ENCODE results near the gene HOXA7. TPM values are rescaled to one million over a fixed set of nuclear protein-coding genes. Genes with fewer than 3 reads are reported as not detected.

The HOXA7 gene
- total and polyA plus RNA-seq, 2 donors (not counting 1 experiment from before 2014, with no cell fraction given): 0.37 TPM; not detected in 1

DNA sequence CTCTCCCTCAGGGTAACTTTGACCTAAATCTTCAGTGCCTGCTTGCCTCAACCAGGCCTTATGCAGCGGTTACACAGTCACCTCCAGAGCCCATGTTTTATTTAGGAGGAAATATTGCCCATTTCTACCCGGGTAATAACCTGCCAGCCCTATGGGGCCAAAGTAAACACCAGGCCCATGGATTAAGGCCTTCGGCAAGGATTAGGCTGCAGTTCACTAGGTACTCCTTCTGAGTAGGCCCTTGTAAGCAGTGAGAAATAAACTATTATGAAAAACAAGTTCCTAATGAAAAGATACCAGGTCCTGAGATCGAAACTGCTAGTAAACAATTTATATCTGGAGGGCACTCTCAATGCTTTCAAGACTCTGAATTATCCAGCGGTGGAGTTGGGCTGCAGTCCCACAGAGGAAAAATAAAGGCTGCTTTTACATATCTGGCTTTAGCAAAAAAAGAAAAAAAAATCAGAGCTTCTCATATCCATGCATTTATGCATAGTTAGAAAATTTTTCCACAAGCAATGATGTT, 21.4 kb upstream of the HOXA7 start:
- Histone ChIP-seq H4K20me1 (ENCODE audit: control insufficient read depth, insufficient read depth, low read length, poor library complexity, severe bottlenecking) (no peaks in the 10 kb centered on the region), H2AFZ (ENCODE audit: insufficient read depth, low read depth, low read length, poor library complexity, severe bottlenecking) (no peak overlapping the region), H3K9ac (ENCODE audit: low read length) (no peak overlapping the region), H3K27me3 (replicated peaks in 1 of 4; ENCODE audit: control extremely low read depth in 1 of 4, control insufficient read depth in 3 of 4, insufficient read depth in 4 of 4, low read length in 3 of 4) (peaks cover 0 to 93% (median 70%) of the 10 kb centered on the region in 4 experiments), H3K36me3 (replicated peaks in 1 of 2; ENCODE audit: control extremely low read depth in 1 of 2, control insufficient read depth in 1 of 2, extremely low read depth in 1 of 2, insufficient read depth in 2 of 2, low read length in 1 of 2) (no peaks in the 10 kb centered on the region), H3K9me3 (ENCODE audit: control extremely low read depth in 1 of 3, control insufficient read depth in 2 of 3, insufficient read depth in 1 of 3, low read length in 2 of 3) (peaks cover 0 to 49% (median under 1%) of the 10 kb centered on the region in 3 donors), H3K27ac (ENCODE audit: low read length in 2 of 2) (no peak overlapping the region), H3K4me2 (replicated peaks; ENCODE audit: low read depth, low read length, poor library complexity, severe bottlenecking) (no peak overlapping the region), H3K79me2 (ENCODE audit: control insufficient read depth, insufficient read depth, low read length) (no peaks in the 10 kb centered on the region), H3K4me3 (ENCODE audit: control extremely low read depth in 1 of 5, extremely low read depth in 1 of 5, insufficient read depth in 1 of 5, low read depth in 2 of 5, low read length in 4 of 5) (no peak overlapping the region), H3K4me1 (ENCODE audit: control insufficient read depth in 2 of 2, insufficient read depth in 2 of 2, low read length in 2 of 2) (peaks cover 23 to 40% of the 10 kb centered on the region in 2 donors)
- H3K27ac Mint-ChIP-seq: no peak overlapping the region
- ChIA-PET CTCF (interaction anchor here (0.9 to 2.7 kb wide), 4 partner anchors 8 to 32 kb away, joined by 4 to 9 read pairs (median 6); no protein-coding TSS in a partner anchor), POLR2A (no interaction called here)
- H3K27me3 Mint-ChIP-seq: peaks cover 59% of the 10 kb centered on the region
- intact Hi-C loops (cut with micrococcal nuclease): no loop called here
- no peak for ATAC-seq (ENCODE audit: low read depth)
- no peaks in the 10 kb centered on the region for H3K9me3 Mint-ChIP-seq (ENCODE audit: insufficient read depth)
- 93% methylated on average over 3 of the region's 5 CpGs for WGBS (ENCODE audit: insufficient coverage)
- peaks cover 11% of the 10 kb centered on the region for H3K4me1 Mint-ChIP-seq
- H3K4me3 Mint-ChIP-seq: no peak overlapping the region
- DNase-seq: no peak
- TF ChIP-seq, protein P1, sequence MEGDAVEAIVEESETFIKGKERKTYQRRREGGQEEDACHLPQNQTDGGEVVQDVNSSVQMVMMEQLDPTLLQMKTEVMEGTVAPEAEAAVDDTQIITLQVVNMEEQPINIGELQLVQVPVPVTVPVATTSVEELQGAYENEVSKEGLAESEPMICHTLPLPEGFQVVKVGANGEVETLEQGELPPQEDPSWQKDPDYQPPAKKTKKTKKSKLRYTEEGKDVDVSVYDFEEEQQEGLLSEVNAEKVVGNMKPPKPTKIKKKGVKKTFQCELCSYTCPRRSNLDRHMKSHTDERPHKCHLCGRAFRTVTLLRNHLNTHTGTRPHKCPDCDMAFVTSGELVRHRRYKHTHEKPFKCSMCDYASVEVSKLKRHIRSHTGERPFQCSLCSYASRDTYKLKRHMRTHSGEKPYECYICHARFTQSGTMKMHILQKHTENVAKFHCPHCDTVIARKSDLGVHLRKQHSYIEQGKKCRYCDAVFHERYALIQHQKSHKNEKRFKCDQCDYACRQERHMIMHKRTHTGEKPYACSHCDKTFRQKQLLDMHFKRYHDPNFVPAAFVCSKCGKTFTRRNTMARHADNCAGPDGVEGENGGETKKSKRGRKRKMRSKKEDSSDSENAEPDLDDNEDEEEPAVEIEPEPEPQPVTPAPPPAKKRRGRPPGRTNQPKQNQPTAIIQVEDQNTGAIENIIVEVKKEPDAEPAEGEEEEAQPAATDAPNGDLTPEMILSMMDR (IDR thresholded peaks at IDR 0.05): no peak
- no peak for TF ChIP-seq EZH2 (IDR thresholded peaks at IDR 0.05; ENCODE audit: borderline replicate concordance, insufficient read depth, low read depth, low read length, poor library complexity, severe bottlenecking)

DNA sequence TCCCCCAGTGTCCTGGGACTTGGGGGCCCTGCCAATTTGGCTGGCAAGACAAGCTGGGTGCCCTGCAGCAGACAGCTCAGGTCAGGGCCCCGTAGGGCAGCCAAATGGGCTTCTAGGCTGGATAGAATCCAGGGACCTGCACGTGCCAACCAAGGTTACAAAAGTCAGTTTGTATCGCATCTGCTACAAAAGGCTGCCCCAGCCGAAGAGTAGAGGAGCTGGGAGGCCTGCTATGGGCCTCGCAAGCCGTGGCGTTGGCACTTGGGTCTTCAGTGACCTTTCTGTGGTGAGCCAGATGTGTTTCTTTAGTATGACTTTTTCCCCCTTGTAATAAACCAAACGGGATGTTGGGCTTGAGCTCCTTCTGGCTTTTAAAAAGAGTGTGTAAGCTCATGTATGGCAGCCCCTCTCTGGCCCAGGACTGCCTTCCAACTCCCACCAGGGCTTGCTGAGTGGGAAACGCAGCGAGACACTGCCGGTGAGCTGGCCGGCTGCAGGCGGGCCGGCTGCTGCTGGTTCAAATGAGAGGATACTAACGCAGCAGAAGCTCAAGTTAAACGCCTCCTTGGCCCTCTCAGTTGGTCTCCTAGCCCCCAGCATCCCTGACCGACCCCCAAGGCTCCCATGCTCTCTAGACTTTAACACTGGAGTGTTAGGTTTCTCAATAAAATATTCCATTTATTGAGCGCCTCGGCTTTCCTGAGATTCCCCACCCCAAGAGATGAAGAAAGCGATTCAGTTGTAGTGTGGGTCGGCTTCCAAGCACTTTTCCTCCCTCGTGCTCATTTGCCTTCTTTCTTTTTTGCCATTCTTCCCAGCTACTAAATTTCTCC, 20.7 kb upstream of the HOXA7 start:
- ChIA-PET CTCF (interaction anchor here (0.9 to 1.7 kb wide), 5 partner anchors 9 to 27 kb away, joined by 4 to 8 read pairs (median 5); no protein-coding TSS in a partner anchor), POLR2A (no interaction called here)
- WGBS (ENCODE audit: insufficient coverage): 90% methylated on average over 18 of the region's 22 CpGs
- Histone ChIP-seq H3K9ac (ENCODE audit: low read length) (no peak overlapping the region), H3K4me3 (ENCODE audit: control extremely low read depth in 1 of 5, extremely low read depth in 1 of 5, insufficient read depth in 1 of 5, low read depth in 2 of 5, low read length in 4 of 5) (no peak overlapping the region), H3K4me2 (replicated peaks; ENCODE audit: low read depth, low read length, poor library complexity, severe bottlenecking) (no peak overlapping the region), H3K9me3 (ENCODE audit: control extremely low read depth in 1 of 3, control insufficient read depth in 2 of 3, insufficient read depth in 1 of 3, low read length in 2 of 3) (peaks cover 0 to 51% (median 7%) of the 10 kb centered on the region in 3 donors), H3K4me1 (ENCODE audit: control insufficient read depth in 2 of 2, insufficient read depth in 2 of 2, low read length in 2 of 2) (peaks cover 29 to 40% of the 10 kb centered on the region in 2 donors), H3K27me3 (replicated peaks in 1 of 4; ENCODE audit: control extremely low read depth in 1 of 4, control insufficient read depth in 3 of 4, insufficient read depth in 4 of 4, low read length in 3 of 4) (peaks cover 0 to 93% (median 70%) of the 10 kb centered on the region in 4 experiments), H3K36me3 (replicated peaks in 1 of 2; ENCODE audit: control extremely low read depth in 1 of 2, control insufficient read depth in 1 of 2, extremely low read depth in 1 of 2, insufficient read depth in 2 of 2, low read length in 1 of 2) (no peaks in the 10 kb centered on the region), H4K20me1 (ENCODE audit: control insufficient read depth, insufficient read depth, low read length, poor library complexity, severe bottlenecking) (no peaks in the 10 kb centered on the region), H2AFZ (ENCODE audit: insufficient read depth, low read depth, low read length, poor library complexity, severe bottlenecking) (no peak overlapping the region), H3K79me2 (ENCODE audit: control insufficient read depth, insufficient read depth, low read length) (no peaks in the 10 kb centered on the region), H3K27ac (ENCODE audit: low read length in 2 of 2) (no peak overlapping the region)
- Mint-ChIP-seq H3K9me3 (ENCODE audit: insufficient read depth) (no peaks in the 10 kb centered on the region), H3K4me3 (no peak overlapping the region), H3K27me3 (peaks cover 57% of the 10 kb centered on the region), H3K4me1 (peaks cover 14% of the 10 kb centered on the region), H3K27ac (no peak overlapping the region)
- ATAC-seq (ENCODE audit: low read depth): no peak
- intact Hi-C loops (cut with micrococcal nuclease): no loop called here
- no peak for DNase-seq
- TF ChIP-seq, protein P1 (IDR thresholded peaks at IDR 0.05): no peak
- TF ChIP-seq EZH2 (IDR thresholded peaks at IDR 0.05; ENCODE audit: borderline replicate concordance, insufficient read depth, low read depth, low read length, poor library complexity, severe bottlenecking): no peak

All from B cell (primary cell).